NT2/D1 (cell line): Measurements from ENCODE around the gene GRHPR.

Source experiments
- SUZ12 ChIP-seq: IDR thresholded peaks from 2 replicates; pipeline ENCODE4 v1.6.1; 2011; ENCODE audit not compliant: insufficient read length, insufficient read depth; ENCODE audit errors: extremely low read depth
- YY1 ChIP-seq: IDR thresholded peaks from 2 replicates; pipeline ENCODE4 v1.6.1; 2011; ENCODE audit not compliant: insufficient read length, insufficient read depth
- ZNF274 ChIP-seq: IDR thresholded peaks from 2 replicates; pipeline ENCODE4 v1.6.1; 2011; ENCODE audit warnings: mild to moderate bottlenecking, low read depth, low read length

DNA sequence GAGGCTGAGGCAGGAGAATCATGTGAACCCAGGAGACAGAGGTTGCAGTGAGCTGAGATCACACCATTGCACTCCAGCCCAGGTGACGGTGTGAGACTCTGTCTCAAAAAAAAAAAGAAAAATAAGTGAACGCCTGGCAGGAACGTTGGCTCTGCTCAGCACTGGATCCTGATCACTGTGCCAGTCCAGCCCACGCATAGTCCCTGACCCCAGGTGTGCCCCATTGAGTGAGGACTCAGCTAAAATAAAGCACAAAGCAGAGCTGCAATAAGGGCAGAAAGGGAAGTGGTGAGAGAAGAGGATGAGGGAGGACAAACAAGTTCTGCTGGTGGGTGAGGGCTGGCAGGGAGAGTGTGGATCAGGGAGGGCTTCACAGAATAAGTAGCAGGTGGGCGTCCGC lies 4.3 kb downstream of the GRHPR start:
- TF ChIP-seq ZNF274 (no peak), YY1 (no peak), SUZ12 (no peak)
